Activated effector memory CD4-positive, alpha-beta T cell treated with Interleukin-2 at 50 U/mL for 16 hours (primary cell): ENCODE measurements around the gene TPGS1.
"Not testable (repeated sequence)": the region's sequence is repeated elsewhere in the genome, so short reads cannot be mapped to it uniquely, and the experiment has no call there.

Experiments
- DNase-seq: peaks from one replicate; pipeline ENCODE4 v3.0.0-alpha.2; 2020

Gene TPGS1

DNA sequence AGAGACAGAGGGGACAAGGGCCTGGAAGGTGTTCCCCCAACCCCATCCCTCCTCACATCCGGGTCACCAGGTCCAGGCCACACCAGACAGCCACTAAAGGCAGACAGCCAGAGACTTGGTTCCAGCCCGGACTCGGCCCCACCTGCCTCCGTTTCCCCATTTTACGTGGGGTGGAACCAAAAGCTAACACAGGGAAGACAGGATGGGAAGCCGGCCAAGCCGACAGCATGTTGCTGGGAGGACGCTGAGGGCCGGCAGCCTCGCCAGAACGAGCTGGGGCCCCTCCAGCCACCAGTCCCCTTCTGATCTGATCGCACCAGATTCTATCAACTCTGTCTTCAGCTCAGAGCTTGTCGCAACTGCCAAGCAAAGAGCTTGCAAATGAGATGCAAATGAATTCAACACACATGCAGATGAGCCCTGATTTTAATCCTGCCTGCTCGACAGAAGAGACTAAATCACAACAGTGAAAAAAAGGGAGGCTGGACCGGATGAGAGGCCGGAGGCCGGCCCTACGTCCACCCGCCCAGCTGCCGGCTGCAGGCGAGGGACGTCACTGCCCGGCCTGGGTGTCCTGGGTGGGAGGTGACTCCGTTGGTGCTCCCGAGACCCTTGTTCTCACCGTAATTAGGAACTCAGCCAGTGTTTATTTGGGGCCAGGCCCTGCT, 28.9 kb upstream of the TPGS1 start:
- no peak for DNase-seq

DNA sequence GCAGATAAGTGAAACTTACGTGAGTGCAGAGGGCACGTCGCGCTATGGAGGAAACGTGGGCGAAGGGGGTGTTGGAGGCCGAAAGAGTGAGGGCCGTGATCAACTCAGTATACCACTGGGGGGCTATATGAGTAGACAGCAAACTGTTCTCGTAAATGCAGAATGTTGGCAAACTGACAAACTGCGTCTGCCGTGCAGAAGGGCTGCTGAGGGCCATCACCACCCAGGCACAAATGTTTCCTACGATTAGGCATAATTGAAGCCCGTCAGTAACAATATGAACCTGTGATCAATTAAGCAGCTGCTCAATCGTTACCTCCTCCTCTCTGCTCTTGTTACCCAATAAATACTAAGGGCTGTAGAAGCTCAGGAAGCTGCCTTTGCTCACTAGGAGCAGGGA, 28.3 kb upstream of the TPGS1 start:
- no peak for DNase-seq

DNA sequence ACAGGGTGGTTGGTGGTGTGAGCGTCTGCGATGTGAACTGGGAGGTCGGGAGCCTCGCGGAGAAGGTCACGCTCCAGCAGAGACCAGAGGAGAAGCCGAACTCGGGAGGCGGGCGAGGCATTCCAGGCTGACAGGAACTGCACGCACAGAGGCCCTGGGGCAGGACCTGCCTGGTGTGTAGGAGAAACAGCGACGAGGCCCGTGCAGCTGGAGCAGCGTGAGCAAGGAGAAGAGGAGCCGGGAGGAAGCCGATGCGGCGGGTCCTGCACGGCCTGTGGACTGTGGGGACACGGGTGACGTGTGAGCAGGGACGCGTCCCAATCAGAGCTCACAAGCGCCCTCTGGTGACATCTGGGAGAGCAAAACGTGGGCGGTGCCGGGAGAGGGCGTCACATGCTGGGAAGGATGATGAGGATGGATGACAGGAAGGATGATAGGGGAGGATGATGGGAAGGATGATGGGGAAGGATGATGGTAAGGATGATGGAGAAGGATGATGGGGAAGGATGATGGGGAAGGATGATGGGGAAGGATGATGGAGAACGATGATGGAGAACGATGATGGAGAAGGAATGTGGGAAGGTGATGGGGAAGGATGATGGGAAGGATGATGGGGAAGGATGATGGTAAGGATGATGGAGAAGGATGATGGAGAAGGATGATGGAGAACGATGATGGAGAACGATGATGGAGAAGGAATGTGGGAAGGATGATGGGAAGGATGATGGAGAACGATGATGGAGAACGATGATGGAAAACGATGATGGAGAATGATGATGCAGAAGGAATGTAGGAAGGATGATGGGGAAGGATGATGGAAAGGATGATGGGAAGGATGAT, 27.1 kb upstream of the TPGS1 start:
- no peak for DNase-seq

DNA sequence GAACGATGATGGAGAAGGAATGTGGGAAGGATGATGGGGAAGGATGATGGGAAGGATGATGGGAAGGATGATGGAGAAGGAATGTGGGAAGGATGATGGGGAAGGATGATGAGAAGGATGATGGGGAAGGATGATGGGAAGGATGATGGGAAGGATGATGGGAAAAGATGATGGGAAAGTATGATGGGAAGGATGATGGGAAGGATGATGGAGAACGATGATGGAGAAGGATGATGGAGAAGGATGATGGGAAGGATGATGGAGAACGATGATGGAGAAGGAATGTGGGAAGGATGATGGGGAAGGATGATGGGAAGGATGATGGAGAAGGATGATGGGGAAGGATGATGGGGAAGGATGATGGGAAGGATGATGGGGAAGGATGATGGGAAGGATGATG, 26.2 kb upstream of the TPGS1 start:
- DNase-seq, result not testable (repeated sequence)

DNA sequence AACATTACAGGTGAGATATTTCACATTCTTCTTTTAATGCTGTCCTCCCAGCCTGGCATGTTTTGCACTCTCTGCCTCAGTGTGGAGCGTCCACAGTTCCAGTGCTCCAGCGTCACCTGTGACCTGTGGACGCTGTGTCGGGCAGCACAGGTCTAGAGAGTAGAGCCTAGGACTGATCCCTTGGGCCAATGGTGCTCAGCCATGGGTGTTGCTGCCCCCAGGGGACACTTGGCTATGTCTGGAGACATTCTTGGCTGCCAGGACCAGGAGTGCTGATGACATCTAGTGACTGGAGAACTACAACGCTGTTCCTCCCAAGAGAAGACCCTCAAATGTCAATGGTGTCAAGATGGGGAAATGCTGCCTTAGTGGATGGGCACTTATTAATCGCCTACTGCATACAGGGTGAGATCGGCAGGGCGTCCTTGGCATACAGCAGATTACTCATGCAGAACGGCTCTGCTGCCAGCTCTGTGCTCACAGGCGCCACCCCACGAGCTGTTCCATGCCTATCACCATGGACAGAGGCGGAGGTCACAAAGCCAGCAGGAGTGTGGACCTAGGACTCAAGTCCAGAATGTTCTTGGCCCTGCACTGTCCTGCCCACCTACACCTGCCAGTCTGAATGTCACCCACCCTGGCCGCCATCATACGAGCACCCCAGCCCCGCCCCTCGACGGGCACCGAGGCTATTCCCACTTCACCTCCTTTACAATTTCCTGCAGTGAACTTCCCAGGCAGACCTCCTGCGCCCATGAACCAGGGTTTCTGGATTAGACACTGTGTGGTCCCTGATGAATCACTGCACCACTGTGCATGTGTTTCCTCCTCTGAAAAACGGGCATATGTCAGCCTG, 24.9 kb upstream of the TPGS1 start:
- no peak for DNase-seq

DNA sequence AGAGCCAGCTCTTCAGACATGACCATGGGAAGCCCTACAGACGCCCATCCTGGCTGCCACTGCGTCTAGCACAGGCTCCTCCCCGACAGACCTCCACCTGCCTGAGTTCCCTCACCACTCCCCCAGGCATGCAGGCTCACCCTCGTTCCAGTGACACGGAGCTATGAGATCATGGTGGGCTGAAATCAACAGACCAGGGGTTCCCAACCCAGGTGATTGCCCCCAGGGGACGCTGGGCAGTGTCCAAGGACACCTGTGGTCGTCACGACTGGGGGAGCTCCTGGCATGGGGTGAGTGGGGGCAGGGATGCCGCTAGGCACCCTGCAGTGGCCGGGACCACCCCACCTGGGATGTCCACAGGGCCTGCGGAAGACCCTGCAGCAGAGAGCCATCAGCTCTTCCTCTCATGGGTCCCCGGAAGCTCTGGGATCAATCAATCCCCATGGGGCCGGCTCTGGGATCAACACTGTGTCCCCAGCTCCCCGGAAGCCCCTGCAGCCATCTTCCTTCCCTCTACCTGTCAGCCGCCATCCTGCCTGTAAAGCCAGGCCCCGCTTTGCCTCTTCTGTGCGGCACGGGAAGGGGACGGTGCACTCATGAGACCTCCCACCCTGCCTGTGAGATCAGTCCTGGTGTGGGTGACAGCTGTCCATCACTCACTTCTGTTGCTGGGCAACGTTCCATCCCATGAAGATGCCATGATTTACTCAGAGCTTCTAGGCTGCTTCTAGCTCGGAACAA, 23.8 kb upstream of the TPGS1 start:
- no peak for DNase-seq

DNA sequence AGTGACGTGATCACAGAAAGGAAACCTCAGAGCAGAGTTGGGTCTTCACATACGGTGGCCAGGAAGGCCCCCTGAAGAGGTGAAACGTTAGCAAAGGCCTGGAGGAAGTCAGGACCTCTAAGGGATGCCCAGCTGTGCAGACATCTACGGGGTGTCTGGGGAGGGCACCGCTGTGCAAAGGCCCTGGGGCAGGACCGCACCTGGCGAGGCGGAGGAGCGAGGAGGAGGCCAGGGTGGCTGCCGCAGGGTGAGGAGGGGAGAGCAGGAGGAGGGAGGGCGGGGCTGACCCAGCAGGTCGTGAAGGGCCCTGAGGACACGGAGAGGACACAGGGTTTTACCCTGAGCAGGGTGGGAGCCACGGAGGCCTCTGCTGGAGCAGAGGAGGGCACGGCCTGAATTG, 22.8 kb upstream of the TPGS1 start:
- no peak for DNase-seq

DNA sequence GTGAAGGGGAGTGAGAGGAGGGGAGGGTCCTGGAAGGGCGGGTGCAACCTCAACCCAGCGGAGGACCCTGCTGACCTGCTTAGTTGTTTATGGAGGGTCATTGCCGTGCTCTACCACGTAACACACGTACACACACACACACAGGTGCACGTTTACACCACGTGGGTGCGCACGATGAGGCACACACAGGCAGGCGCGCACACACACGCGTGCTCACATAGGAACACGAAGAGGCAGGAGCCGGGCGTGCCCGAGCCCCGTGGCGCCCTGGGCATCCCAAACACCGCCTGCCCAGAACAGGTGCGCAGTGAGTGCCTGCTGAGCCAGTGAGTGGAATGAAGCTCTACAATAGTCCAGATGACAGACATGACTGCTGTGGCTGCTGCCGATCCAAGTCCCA, 22.2 kb upstream of the TPGS1 start:
- DNase-seq, result no peak

DNA sequence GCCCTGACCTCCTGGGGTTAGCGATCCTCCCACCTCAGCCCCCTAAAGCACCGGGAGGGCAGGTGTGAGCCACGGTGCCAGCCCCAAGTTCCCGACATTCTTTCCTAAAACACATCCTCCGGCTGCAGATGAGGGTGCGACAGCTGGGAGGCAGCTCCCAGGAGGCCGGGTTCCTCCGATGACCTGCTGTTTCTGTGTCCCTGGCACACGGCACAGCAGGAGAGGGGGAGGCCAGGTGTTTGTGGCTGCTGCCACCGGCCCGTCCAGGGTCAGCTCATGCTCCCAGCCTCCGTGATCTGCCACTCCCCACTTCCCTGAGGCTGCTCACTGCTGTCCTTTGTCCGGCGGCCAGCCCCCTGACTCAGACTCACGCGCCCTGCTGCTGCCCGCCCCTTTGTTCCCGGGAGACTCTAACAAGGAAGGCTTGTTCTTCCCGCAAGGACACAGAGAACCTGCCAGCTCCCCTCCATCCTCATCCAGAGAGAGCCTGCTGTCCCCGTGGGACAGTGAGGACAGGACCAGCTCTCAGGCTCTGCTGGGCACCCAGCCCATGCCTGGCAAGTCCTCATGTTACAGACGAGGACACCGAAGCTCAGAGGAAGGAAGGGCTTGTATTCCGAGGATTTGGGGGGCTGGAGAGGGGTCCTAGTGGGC, 21.6 kb upstream of the TPGS1 start:
- no peak for DNase-seq

DNA sequence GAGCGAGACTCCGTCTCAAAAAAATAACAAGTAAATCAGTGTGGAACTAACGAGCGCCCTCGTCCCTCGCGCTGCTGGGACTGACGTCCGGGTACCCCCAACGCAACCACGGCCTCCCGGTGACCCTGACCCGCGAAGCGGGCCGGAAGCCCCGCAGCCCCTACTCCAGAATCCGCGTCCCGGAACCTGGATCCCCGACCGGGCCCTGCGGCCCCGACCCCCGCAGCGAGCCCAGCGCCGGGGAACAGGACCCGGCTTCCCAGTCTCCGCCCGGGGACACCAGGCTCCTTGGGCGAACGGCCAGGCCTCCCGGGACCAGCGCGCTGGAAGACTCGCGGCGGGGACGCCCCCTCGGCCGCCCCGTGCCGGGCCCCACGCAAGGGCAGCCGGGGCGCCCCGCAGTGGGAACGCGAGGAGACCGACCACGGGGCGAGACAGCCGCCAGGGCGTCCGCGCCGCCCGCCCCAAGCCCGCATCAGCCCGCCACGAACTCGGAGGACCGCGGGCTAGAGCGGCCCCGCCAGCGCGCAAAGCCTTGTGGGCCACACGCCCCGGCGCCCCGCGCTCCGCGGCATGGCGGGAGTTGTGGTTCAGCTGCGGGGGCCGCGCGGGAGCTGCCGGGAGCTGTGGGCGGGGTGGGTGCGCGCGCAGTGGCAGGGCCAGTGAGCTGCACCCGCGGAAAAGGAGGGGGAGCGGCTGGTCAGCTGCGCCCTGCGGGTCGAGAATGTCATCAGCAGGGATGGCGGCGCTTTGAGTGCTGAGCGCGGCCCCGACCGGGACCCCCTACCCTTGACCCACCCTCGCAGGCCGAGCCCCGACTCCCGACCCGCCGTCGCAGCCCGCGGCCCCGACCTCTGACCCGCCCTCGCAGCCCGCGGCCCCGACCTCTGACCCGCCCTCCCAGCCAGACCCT, 18.5 kb upstream of the TPGS1 start:
- DNase-seq, result peak; percentile 90

DNA sequence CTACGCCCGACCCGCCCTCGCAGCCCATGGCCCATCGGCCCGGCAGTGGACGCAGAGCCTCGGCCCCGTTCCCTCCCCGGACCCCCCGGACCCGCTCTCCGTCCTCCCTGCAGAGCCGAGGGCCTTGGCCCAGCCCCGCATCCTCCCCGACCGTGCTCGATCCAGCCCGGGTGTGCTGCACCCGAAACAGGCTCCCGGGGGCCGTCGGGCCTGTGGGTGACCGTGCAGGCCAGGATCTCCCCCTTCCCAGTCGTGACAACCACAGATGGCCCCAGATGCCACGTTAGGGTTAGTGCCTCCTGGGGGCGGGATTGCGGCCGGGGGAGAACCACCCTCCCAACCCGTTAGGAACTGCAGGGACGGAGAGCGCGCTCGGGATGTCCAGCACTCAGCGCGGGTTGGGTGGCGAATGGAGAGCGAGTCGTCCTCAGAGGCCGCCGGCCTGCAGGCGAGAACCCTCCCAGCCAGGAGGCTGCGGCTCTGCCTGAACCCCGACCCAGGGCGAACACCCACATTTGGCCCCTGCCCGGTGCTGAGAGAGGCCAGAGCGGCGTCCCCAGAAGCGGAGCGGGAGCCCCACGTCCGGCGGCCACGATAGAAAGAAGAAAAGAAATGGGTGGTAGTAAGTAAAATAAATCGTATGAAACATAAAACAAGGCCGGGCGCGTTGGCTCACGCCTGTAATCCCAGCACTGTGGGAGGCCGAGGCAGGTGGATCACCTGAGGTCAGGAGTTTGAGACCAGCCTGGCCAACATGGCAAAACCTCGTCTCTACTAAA, 17.7 kb upstream of the TPGS1 start:
- DNase-seq, result no peak

DNA sequence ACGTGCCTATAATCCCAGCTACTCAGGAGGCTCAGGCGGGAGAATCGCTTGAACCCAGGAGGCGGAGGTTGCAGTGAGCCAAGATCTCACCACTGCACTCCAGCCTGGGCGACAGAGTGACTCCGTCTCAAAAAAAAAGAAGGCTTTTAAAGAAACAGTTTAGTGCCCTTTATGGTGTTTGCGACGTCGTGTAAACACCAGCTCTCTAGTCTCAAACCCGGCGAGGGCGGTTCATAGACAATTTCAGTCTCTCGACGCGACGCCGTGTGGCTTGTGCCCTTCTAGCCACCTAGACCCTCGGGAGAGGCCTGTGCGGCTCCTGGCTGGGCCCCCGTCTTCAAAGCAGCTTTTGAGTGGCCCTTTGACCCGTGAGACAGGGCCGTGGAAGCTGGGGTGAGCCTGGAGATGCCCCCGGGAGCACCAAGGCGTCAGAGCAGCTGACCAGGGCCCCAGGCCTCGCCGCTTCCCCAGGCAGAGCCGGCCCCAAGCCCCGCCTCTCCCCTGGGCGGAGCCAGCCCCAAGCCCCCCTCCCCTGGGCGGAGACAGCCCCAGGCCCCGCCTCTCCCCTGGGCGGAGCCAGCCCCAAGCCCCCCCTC, 16.1 kb upstream of the TPGS1 start:
- no peak for DNase-seq

DNA sequence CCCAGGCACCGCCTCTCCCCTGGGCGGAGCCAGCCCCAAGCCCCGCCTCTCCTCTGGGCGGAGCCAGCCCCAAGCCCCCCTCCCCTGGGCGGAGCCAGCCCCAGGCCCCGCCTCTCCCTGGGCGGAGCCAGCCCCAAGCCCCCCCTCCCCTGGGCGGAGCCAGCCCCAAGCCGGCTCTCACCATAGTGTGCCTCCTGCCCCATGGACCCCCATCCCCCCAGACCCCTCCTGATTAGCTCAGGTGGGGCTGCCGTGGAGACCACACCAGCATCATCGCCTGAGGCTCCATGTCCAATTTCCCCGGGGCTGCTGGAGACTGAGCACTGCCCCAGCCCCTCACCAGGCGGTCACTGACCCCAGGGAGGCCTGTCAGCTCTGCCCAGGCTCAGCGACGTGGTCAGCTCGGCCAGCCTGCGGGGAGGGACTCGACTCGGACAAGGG, 15.2 kb upstream of the TPGS1 start:
- peak; percentile 18 for DNase-seq

DNA sequence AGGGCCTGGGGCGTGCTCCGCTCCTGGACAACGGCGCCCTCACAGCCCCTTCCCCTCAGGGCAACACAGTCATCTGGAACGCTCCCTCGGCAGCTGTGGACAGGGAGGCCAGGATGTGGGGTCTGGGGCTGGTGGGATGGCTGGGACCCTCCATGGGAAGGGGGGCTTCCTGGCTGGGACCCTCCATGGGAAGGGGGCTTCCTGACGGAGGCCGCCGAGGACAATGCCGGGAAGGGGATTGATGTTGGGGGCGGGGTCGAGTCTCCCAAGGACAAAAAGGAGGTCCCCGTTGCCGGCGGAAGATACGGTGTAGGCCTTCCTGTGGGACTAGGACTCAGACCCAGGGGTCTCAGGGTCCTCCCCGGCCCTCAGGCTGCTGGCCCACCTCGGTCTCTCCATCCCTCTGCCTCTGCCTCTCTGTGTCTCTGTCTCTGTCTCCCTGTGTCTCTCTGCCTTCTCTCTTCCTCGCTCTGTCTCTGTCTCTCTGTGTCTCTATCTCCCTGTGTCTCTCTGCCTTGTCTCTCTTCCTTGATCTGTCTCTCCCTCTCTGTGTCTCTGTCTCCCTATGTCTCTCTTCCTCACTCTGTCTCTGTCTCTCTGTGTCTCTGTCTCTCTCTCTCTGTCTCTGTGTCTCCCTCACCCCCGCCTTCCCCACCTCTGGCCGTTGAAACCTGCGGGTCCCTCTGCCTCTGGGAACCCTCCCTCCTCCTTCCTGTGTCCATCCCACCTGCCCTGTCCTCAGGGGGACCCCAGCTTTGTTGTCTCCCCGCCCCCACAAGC, 13.7 kb upstream of the TPGS1 start:
- no peak for DNase-seq

DNA sequence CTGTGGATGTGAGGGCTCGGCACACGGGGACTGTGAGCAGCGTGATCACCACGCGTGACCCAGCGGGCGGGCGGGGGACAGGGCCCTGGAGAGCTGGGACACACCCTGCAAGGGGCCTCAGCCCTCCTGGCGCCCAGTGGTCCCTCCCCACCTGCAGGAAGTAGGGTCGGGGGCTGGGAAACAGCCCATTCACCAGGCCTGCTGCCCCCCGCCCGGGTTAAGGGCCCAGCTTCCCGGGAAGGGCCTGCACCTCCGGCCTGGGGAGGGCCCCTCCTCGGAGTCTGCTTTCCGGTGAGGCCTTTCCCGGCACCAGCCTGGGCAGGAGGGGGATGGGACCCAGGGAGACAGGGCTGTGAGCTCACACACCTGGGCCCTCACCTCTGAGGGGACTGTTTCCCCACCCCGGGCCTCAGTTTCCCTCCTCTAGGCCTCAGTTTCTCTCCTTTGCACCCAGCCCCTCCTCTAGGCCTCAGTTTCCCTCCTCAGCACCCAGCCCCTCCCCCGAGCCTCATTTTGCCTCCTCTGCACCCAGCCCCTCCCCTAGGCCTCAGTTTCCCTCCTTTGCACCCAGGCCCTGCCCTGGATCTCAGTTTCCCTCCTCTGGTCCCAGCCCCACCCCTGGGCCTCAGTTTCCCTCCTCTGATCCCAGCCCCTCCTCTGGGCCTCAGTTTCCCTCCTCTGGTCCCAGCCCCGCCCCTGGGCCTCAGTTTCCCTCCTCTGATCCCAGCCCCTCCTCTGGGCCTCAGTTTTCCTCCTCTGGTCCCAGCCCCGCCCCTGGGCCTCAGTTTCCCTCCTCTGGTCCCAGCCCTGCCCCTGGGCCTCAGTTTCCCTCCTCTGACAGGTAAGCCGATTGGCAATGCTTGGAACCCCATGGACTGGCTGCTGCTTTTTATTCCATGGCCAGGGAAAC, 12.9 kb upstream of the TPGS1 start:
- DNase-seq, result no peak

DNA sequence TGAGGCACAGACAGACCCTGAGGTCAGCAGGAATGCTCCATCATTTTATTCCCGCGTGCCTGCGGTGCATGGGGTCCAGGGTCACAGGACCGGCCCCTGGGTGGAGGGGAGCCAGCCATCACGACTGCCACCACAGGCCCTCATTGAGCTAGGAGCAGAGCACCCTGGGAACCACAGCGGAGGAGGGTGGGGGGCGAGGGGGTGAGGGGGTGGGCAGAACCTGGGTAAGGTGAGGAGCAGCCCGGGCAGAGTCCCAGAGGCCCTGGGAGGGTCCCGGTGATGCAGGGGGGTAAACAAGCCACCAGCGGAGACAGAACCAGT, 12.3 kb upstream of the TPGS1 start:
- no peak for DNase-seq

DNA sequence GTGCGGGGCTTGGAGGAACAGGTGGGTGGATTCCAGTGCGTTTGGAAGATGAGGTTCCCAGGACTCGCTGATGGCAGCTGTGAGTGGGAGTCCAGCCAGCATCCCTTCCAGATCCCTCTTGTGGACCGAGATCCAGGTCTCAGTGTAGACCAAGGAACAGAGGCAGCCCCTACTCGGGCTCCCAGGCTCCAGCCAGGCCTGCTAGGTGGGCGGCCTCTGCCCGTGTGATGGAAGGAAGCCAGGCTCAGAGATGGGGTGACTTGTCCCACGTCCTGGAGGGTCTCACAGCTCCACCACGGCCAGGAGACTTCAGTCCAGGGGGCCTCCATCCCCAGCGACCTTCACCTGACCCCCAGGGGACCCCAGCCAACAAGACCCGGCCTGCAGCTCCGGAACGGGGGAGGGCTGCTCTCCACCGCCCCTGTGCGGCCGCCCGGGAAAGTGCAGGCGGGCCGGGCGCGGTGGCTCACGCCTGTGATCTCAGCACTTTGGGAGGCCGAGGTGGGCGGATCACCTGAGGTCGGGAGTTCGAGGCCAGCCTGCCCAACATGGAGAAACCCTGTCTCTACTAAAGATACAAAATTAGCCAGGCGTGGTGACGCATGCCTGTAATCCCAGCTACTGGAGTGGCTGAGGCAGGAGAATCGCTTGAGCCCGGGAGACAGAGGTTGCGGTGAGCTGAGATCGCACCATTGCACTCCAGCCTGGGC, 11.7 kb upstream of the TPGS1 start:
- DNase-seq, result peak; percentile 30
